MG63 (cell line): ENCODE results near the gene ARHGEF28. TPM values are rescaled to one million over a fixed set of nuclear protein-coding genes. Genes with fewer than 3 reads are reported as not detected.

Experiments used
- DNase-seq: peaks from one replicate; pipeline ENCODE4 v3.0.0-alpha.2; 2020
- H3K27me3 ChIP-seq: fragments of 250-450 bp; sonication (Bioruptor Pico); 2 replicates; pipeline ENCODE4 v1.5.1; 2020; ENCODE audit warnings: mild to moderate bottlenecking, moderate library complexity
- H3K36me3 ChIP-seq: fragments of 250-450 bp; sonication (Bioruptor Pico); 2 replicates; pipeline ENCODE4 v1.5.1; 2020; ENCODE audit warnings: mild to moderate bottlenecking, moderate library complexity
- H3K4me3 ChIP-seq: fragments of 250-450 bp; sonication (Bioruptor Pico); 2 replicates; pipeline ENCODE4 v1.5.1; 2020; ENCODE audit warnings: mild to moderate bottlenecking, moderate library complexity
- H3K9me3 ChIP-seq: fragments of 250-450 bp; sonication (Bioruptor Pico); 2 replicates; pipeline ENCODE4 v1.5.1; 2020; ENCODE audit warnings: mild to moderate bottlenecking, moderate library complexity
- total RNA-seq: library from RNA; depleted of rRNA; stranded (reverse); fragments of >200 nt; shearing (Covaris generic); gene quantifications from 2 replicates; pipeline ENCODE4 v1.2.3, GENCODE V29; 2014; ENCODE audit warnings: low replicate concordance

The ARHGEF28 gene
- total RNA-seq, 1 experiment from 2014 or later: 7.6 TPM

GRCh38 chr5:73851471-73852181 lies 225.6 kb downstream of the ARHGEF28 start:
- Histone ChIP-seq H3K9me3 (no peaks in the 10 kb centered on the region), H3K4me3 (no peak overlapping the region), H3K36me3 (peaks cover 16% of the 10 kb centered on the region; the same call in 1 of the 2 replicates), H3K27me3 (no peaks in the 10 kb centered on the region)
- no peak for DNase-seq

GRCh38 chr5:73853091-73853490 lies 227.1 kb downstream of the ARHGEF28 start:
- Histone ChIP-seq H3K4me3 (no peak overlapping the region), H3K27me3 (no peaks in the 10 kb centered on the region), H3K9me3 (no peaks in the 10 kb centered on the region), H3K36me3 (peaks cover 27% of the 10 kb centered on the region)
- peak; percentile 30 for DNase-seq

- H3K9me3 ChIP-seq: no peaks in the 10 kb centered on the region
These were observed 231.0 kb downstream of the ARHGEF28 start for GRCh38 chr5:73856997-73857396.

GRCh38 chr5:73857446-73857845 lies 231.4 kb downstream of the ARHGEF28 start:
- DNase-seq: no peak
- peaks cover 44% of the 10 kb centered on the region for H3K36me3 ChIP-seq
- no peaks in the 10 kb centered on the region for H3K9me3 ChIP-seq
- no peak overlapping the region for H3K4me3 ChIP-seq
- H3K27me3 ChIP-seq: no peaks in the 10 kb centered on the region

More at GRCh38 chr5:73856997-73857396, 231.0 kb downstream of the ARHGEF28 start:
- Histone ChIP-seq H3K27me3 (no peaks in the 10 kb centered on the region), H3K4me3 (no peak overlapping the region), H3K36me3 (peaks cover 48% of the 10 kb centered on the region)
- no peak for DNase-seq

GRCh38 chr5:73858054-73858453 lies 232.1 kb downstream of the ARHGEF28 start:
- H3K27me3 ChIP-seq: no peaks in the 10 kb centered on the region
- no peak for DNase-seq
- peaks cover 42% of the 10 kb centered on the region for H3K36me3 ChIP-seq
- no peaks in the 10 kb centered on the region for H3K9me3 ChIP-seq
- no peak overlapping the region for H3K4me3 ChIP-seq

- peaks cover 43% of the 10 kb centered on the region for H3K36me3 ChIP-seq
- H3K9me3 ChIP-seq: no peaks in the 10 kb centered on the region
- no peak overlapping the region for H3K4me3 ChIP-seq
- H3K27me3 ChIP-seq: no peaks in the 10 kb centered on the region
- no peak for DNase-seq
These were observed 232.8 kb downstream of the ARHGEF28 start for GRCh38 chr5:73858776-73859175.

- no peaks in the 10 kb centered on the region for H3K27me3 ChIP-seq
- no peak for DNase-seq
- no peaks in the 10 kb centered on the region for H3K9me3 ChIP-seq
- no peak overlapping the region for H3K4me3 ChIP-seq
- H3K36me3 ChIP-seq: peaks cover 43% of the 10 kb centered on the region
These were observed 233.7 kb downstream of the ARHGEF28 start for GRCh38 chr5:73859696-73860095.

GRCh38 chr5:73861313-73861988 lies 235.5 kb downstream of the ARHGEF28 start:
- DNase-seq: no peak
- H3K4me3 ChIP-seq: no peak overlapping the region
- no peaks in the 10 kb centered on the region for H3K9me3 ChIP-seq
- H3K36me3 ChIP-seq: peaks cover 50% of the 10 kb centered on the region
- H3K27me3 ChIP-seq: no peaks in the 10 kb centered on the region

GRCh38 chr5:73862796-73863195 lies 236.8 kb downstream of the ARHGEF28 start:
- H3K9me3 ChIP-seq: no peaks in the 10 kb centered on the region
- H3K4me3 ChIP-seq: no peak overlapping the region
- no peak for DNase-seq
- H3K36me3 ChIP-seq: peaks cover 46% of the 10 kb centered on the region
- H3K27me3 ChIP-seq: no peaks in the 10 kb centered on the region

GRCh38 chr5:73863876-73864275 lies 237.9 kb downstream of the ARHGEF28 start:
- Histone ChIP-seq H3K4me3 (no peak overlapping the region), H3K27me3 (no peaks in the 10 kb centered on the region), H3K36me3 (peaks cover 40% of the 10 kb centered on the region), H3K9me3 (no peaks in the 10 kb centered on the region)
- DNase-seq: no peak

GRCh38 chr5:73865315-73865714 lies 239.3 kb downstream of the ARHGEF28 start:
- DNase-seq: no peak
- no peak overlapping the region for H3K4me3 ChIP-seq
- H3K27me3 ChIP-seq: no peaks in the 10 kb centered on the region
- no peaks in the 10 kb centered on the region for H3K9me3 ChIP-seq
- peaks cover 32% of the 10 kb centered on the region for H3K36me3 ChIP-seq

GRCh38 chr5:73867345-73868335 lies 241.6 kb downstream of the ARHGEF28 start:
- Histone ChIP-seq H3K36me3 (peaks cover 28% of the 10 kb centered on the region), H3K27me3 (no peaks in the 10 kb centered on the region), H3K4me3 (no peak overlapping the region), H3K9me3 (no peaks in the 10 kb centered on the region)
- DNase-seq: no peak

GRCh38 chr5:73883646-73884045 lies 257.6 kb downstream of the ARHGEF28 start:
- no peak for DNase-seq
- peaks cover 15% of the 10 kb centered on the region for H3K36me3 ChIP-seq
- H3K9me3 ChIP-seq: no peaks in the 10 kb centered on the region
- H3K4me3 ChIP-seq: no peak overlapping the region
- no peaks in the 10 kb centered on the region for H3K27me3 ChIP-seq

GRCh38 chr5:73887688-73888087 lies 261.7 kb downstream of the ARHGEF28 start:
- no peak for DNase-seq
- H3K36me3 ChIP-seq: peaks cover 20% of the 10 kb centered on the region

GRCh38 chr5:73890569-73890968 lies 264.6 kb downstream of the ARHGEF28 start:
- no peak overlapping the region for H3K4me3 ChIP-seq
- DNase-seq: no peak
- no peaks in the 10 kb centered on the region for H3K9me3 ChIP-seq
- H3K27me3 ChIP-seq: no peaks in the 10 kb centered on the region
- H3K36me3 ChIP-seq: peaks cover 26% of the 10 kb centered on the region

More at GRCh38 chr5:73887688-73888087, 261.7 kb downstream of the ARHGEF28 start:
- Histone ChIP-seq H3K9me3 (no peaks in the 10 kb centered on the region), H3K27me3 (no peaks in the 10 kb centered on the region), H3K4me3 (no peak overlapping the region)

GRCh38 chr5:73892218-73892617 lies 266.2 kb downstream of the ARHGEF28 start:
- Histone ChIP-seq H3K4me3 (no peak overlapping the region), H3K9me3 (no peaks in the 10 kb centered on the region), H3K36me3 (peaks cover 19% of the 10 kb centered on the region), H3K27me3 (no peaks in the 10 kb centered on the region)
- DNase-seq: no peak

- Histone ChIP-seq H3K4me3 (no peak overlapping the region), H3K36me3 (peaks cover 19% of the 10 kb centered on the region), H3K9me3 (no peaks in the 10 kb centered on the region), H3K27me3 (no peaks in the 10 kb centered on the region)
- DNase-seq: peak; percentile 15
These were observed 266.8 kb downstream of the ARHGEF28 start for GRCh38 chr5:73892806-73893205.
